GM21786 (cell line): Measurements from ENCODE around the gene EIF4G2.
"Not testable (repeated sequence)": the region's sequence is repeated elsewhere in the genome, so short reads cannot be mapped to it uniquely, and the experiment has no call there.

ENCODE experiments used
- ATAC-seq: cut with Tn5 transposase; IDR thresholded peaks from one replicate; pipeline ENCODE4 v1.9.1; 2021; ENCODE audit not compliant: unreplicated experiment

The EIF4G2 gene

DNA sequence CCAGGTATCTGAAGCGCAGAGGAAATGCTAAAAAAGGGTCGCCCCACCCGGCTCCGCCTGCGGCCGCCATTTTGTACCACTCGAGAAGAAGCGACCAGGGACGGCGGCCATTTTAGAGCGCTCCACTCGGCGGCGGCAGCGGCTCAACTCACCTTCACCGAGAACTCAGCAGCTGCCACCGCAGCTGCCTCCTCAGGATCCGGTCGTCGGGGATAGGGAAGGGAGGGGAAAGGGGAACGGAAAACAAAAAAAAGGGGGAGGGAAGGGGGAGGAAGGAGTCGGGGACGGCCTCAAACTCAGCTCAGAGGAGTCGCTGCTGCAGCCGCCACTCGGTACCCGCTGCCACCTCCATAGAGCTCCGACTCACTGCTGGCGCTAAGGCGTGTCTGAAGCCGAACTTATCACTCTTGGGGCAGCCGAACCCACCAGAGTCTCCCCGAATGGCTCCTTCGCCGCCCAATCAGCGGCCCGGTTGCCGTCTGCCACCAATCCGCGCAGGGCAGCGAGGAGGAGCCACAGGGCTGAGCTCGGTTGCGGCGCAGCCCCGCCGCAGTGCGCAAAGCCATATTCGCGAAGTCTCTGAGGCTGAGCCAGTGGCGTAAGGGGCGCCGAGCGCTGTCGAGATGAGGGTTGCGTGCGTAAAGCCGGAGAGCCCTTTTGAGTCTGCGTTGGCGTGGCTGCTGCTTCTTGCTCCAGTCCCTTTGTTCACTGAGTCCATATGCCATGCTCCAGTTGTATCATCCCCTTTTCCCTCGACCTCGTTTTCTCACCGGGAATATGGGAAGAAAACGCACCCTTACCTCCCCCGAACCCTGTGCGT is at the start of gene EIF4G2:
TSS of gene EIF4G2 (minus strand) at position 374 of the 820 bp plus-strand sequence.
- ATAC-seq: peak; percentile 88

DNA sequence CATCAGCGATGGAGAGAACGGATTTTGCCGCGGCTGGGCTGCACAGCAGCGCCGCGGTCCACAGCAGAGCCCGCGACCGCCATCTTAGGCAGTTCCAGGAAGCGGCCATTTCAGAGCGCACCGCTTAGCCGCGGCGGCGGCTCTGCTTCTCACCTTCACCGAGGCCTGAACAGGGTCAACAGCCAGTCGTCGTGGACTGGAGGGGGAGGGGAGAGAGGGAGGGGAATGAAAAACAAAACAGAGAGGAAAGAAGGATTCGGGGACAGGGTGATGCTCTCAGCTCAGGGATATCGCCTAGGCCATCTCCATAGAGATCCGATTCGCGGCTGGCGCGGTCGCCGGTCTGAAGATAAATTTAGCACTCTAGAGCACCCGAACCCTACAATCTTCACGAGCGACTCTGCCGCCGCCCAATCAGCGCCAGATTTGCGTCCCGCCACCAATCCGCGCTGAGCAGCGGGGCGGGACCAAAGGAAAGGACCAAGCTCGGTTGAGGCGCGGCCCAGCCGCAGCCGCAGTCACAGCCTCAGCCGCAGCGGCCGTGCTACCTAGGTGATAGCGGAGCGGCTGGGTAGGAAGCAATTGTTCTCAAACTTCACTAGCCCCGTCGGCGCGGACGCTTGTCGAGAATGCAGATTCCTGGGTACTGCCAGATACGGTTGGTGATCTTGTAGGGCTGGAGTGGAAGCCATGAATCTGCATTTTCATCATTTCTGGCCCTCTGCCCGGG is 49.1 kb upstream of the EIF4G2 start, which contains the start of gene ZBED5:
TSS of gene ZBED5 (minus strand) at position 345 of the 730 bp plus-strand sequence. CDS start 3,108 bp downstream, outside the sequence.
- peak; percentile 93 for ATAC-seq

DNA sequence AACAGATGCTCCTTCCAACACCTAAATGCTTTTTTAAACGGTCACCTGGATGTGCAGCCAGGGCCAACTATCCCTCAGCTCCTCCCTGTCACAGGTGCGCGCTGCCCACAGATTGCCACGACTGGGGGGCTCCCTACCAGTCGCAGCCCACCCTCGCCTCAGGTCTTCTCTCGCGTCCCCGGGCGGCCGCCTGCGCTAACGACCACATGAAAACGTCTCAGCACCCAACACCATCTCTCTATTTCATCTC is 48.7 kb upstream of the EIF4G2 start:
- peak; percentile 3 for ATAC-seq

DNA sequence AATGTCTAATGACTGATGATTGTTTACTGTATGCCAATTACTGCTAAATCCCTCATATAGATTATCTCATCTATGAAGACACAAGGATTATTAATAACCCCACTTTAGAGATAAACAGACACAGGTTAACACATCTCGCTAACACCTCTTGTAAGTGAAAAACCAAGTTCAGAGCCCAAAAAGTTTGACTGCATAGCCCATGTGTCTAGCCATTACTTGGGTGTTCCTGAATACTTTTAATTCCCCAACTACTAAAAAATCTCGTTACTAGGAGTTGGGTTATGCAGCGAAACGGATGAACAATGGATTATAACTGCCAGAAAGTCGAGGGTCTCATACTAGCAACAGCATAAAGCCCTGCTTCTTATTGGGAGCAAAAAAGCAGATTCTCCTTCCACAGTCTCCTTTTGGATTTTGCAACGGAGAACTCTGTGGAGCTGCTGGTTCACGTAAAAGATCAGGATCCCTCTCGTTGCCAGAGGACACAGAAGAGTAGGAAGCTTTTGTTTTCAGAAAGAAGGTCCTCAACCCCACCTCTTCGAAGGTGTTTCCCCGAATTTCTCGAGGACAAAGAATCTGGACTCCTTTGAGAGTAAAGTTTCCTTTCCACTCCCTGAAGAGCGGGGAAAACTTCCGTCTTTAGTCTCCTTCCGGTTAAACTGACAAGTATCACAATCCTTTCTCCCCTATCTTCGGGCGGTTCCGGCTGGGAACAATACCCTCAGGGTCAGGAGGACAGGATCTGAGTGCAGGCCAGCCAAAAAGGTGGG is 48.1 kb upstream of the EIF4G2 start:
- ATAC-seq: no peak

DNA sequence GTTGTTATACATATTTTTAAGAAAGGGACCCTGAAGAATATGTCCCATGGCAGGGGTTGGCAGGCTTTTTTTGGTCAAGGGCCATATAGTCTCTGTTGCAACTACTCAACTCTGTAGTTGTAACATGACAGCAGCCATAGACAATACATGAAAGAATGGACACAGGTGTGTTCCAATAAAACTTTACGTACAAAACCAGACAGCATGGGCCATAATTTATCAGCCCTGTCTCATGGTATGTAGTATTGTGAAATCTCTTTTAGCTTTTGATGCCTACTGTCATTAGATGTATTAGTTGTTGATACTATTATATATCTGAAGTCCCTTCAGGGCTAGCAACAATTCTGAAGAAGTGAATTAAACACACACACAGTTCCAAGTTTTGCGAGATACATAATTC is 46.6 kb upstream of the EIF4G2 start:
- ATAC-seq: no peak

DNA sequence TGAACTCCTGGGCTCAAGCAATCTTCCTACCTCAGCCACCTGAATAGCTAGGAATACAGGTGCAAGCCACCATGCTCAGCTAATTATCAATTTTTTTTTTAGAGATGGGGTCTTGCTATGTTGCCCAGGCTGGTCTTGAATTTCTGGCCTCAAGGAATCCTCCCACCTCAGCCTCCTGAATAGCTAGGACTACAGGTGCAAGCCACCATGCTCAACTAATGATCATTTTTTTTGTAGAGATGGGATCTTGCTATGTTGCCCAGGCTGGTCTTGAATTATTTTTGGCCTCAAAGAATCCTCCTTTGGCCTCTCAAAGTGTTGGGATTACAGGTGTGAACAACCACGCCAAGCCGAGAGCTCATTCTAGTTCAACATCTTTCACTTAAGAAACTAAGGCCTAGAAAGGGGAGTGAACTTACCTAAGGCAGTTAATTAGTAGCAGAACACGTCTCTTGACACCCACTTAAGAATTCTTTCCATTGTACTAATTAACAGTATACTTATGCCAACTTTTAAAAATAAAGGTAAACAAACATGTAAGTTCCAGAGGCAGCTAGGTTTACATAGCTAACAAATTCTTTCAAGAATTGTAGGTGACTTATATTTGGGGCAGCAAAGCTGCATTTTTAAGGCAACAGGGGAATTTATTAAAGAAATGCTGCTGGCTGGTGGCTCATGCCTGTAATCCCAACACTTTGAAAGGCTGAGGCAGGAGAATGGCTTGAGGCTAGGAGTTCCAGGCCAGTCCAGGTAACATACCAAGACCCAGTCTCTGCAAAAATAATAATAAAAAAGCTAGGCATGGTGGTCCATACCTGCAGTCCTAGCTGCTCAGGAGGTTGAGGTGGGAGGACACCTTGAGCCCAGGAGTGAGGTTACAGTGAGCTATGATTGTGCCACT is 39.5 kb upstream of the EIF4G2 start:
- no peak for ATAC-seq

DNA sequence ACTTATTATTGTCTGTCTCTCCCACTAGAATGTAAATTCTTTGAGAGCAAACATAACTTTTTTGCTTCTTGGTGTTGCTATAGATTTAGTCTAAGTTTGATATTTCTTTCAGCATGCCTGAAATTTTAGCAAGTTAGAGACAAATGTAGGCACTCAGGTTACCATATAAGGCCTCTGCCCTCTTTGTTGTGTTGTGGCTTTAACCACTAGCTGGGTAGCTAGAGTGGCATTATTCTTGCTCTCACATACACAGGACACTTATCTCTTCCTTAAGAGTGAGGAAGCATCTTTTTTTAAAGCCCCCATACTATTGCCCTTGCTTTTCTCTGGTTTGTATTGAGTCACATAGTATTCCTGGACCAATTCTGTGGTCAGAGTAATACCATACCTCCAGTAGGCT is 37.9 kb upstream of the EIF4G2 start:
- ATAC-seq: no peak

DNA sequence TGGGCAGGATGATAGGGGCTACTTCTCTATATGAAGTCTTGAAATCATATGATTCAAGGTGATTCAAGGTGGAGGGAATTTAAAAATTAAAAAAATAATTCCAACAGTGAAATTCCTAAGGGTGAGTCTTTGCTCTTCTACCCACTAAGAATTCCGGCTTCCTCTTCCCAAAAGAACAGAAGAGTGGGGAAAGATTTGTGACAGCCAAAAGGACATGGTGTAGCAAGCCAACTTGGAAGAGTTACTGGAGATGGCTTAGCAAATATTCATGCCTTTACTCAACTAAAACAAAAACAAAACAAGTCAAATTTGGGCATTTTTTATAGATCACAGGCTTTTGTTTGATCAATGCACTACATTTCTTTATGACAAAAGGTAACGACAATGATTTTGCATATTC is 36.9 kb upstream of the EIF4G2 start:
- ATAC-seq: no peak

DNA sequence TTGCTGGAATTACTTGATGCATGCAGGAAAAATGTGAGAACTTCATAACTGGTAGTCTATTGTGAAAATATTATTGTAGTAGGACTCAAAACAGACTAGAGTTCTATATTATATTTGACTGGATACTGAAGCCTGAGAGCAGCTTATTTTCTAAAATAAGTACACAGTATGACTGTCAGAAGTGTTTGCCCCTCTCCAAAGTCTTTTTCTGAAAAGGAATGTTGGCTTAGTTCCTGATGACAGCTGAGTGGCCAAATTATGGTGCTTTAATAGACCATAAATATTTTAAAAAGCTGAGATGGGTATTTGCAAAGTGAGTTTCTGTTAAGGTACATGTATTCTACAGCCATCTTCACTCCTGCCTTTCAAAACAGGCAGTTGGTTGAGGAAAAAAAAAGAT is 36.1 kb upstream of the EIF4G2 start:
- no peak for ATAC-seq

DNA sequence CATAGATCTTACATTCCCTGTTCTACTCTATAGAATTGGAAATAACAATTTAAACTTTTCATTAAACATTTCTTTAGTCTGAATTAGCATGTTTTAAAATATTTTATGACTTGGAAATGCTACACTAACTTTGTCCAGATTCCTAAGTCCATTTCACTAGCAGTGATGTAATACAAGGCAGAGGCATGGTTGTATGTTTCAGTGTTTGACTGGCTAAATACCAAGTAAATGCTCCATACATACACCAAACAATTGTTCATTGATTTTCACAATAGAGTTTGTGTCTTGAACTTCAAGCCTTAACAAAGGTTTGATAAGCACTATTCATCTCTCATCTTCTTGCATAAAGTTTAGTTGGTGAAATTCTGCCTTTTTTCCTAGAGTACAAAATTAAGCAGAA is 35.6 kb upstream of the EIF4G2 start:
- ATAC-seq: no peak

DNA sequence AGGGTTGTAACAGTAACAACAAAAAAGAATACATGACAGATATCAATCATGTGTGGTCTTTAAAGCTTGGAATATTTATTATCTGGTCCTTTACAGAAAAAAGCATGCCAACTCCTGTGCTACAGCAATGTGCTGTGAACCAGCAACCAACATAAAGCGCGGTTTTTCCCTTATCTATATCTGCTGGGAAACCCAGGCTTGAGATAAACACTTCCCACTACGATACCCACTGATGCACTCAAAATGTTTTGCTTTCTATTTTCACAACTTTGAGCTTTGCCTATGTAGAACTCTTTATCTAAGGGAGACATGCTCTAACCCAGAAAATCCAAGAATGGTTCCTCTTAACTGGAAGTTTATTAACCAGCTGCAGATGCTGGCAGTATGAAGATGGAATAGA is 30.2 kb upstream of the EIF4G2 start:
- no peak for ATAC-seq

DNA sequence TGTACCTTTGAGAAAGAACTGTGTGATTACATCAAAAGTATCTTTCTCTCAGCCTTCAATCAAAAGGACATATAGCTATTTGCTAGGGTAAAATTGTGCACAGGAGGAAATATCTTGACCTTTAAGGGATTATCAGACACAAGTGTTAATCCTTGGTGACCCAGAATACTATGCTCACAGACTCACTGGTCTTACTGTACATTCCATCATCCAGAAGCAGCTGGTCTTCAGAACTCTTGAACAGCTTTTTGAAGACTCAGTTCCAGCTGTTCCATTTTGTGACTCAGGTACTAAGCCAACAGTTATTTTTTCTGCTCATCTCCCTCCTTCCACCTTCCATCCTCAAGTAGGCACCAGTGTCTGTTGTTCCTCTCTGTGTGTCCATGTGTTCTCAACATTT is 29.4 kb upstream of the EIF4G2 start:
- no peak for ATAC-seq

DNA sequence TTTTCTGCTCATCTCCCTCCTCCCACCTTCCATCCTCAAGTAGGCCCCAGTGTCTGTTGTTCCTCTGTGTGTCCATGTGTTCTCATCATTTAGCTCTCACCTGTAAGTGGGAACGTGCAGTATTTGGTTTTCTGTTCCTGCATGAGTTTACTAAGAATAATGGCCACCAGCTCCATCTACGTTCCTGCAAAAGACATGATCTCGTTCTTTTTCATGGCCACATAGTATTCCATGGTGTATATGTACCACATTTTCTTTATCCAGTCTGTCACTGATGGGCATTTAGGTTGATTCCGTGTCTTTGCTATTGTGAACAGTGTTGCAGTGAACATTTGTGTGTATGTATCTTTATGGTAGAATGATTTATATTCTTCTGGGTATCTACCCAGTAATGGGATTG is 28.2 kb upstream of the EIF4G2 start:
- not testable (repeated sequence) for ATAC-seq

DNA sequence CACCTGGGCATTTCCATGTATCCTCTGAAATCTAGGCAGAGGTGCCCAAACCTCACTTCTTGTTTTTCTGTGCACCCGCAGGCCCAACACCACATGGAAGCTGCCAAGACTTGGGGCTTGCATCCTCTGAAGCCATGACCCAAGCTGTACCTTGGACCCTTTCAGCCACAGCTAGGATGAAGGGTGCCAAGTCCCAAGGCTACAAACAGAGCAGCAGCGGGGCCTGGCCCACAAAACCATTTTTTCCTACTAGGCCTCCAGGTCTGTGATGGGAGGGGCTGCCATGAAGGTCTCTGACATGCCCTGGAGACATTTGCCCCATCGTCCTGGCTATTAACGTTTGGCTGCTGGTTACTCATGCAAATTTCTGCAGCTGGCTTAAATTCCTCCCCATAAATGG is 20.4 kb upstream of the EIF4G2 start:
- ATAC-seq: no peak

DNA sequence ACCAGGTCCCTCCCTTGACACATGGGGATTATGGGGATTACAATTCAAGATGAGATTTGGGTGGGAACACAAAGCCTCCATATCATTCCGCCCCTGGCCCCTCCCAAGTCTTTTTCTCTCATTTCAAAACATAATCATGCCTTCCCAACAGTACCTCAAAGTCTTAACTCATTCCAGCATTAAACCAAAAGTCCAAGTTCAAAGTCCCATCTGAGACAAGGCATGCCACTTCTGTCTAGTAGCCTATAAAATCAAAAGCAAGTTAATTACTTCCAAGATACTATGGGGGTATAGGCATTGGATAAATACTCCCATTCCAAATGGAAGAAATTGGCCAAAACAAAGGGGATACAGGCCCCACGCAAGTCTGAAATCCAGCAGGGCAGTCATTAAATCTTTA is 19.7 kb upstream of the EIF4G2 start:
- no peak for ATAC-seq

DNA sequence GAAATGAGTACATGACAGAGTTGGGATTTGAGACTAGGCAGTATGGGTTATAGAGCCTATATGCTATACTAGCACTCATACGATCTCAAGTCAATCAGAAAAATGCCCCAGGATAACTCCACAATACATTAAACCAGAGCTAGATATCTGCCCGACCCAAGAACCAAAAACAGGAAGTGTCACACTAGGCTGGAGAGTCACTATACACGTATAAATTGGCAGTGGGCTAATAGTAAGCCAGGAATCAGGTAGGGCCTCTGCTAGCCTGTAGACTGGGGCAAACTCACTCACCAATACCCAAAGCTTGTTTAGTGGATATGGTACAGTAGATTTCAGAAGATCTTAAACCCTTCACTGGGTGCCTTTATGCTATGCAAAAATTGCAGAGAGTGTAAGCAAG is 16.2 kb upstream of the EIF4G2 start:
- ATAC-seq: peak; percentile 83

DNA sequence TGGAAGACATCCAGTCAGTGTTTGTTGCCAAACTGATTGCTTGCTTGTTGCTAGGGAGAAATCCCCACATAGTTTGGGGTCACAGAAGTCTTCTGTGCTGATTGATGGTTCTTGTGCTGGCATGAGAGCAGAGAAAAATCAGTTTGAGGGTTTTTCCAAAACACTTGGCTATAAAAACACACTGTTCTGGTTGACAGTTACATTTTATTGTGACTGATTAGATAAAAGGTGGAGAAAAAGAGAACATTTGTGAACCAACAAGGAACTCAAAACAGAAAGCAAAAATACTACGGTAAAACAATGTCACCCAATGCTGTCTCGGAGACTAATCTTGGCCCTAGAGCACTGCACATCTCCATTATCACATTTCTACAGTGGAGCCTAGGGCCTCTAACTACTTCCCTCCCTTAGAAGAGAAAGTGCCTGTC is 14.4 kb upstream of the EIF4G2 start:
- no peak for ATAC-seq

DNA sequence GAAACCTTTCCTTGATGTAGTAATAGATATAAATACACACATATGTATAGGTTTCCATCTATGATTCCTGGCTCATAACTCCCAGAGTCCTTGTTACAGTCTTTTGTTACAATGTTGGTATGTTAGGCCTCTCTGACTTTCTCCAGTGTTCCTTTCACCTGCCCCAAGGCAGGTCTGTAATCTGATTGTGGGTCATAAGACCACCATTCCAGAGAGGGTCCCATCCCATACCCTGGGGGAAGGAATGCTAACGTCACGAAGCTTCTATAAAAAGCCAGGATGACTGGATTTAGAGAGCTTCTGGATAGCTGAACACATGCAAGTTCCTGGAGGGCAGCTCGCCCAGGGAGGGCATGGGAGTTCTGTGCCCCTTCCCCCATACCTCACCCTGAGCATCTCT is 13.8 kb upstream of the EIF4G2 start:
- ATAC-seq: not testable (repeated sequence)

DNA sequence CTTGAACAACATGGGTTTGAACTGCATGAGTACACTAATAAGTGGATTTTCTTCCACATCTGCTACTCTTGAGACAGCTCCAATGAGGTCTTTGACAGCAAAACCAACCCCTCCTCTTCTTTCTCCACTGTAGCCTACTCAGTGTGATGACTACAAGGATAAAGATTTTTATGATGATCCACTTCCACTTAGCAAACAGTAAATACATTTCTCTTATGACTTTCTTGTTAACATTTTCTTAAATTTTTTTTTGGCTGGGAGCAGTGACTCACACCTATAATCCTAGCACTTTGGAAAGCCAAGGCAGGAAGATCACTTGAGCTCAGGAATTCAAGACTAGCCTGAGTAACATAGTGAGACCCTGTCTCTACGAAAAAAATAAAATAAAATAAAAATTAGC is 9.9 kb upstream of the EIF4G2 start:
- ATAC-seq: no peak

DNA sequence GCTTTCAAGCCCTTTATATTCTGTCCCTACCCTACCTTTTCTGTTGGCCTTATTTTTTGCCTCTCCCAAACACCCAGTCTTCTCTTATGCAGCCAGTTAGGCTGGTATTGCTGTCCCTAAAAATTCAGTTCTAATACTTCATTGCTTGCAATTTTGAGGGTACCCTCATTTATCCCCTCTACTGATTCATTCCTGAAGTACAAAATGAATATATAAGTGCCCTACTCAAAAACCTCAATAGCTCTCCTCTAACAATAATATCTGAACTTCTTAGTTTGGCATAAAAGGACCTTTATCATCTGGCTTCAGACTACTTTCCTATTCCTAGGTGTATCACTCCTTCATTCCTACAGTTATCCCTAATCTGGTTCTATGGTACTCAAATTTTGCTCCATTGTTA is 5.2 kb upstream of the EIF4G2 start:
- no peak for ATAC-seq
